A673 (cell line): ENCODE results near the gene TBC1D2B.

Source experiments
- EZH2 ChIP-seq: fragments of 200-600 bp; sonication (generic); IDR thresholded peaks from 2 replicates; pipeline ENCODE4 v1.6.1; 2017; ENCODE audit warnings: borderline replicate concordance, low read depth, mild to moderate bottlenecking, mixed read lengths, antibody characterized with exemption, low read length; ENCODE audit not compliant: poor library complexity, severe bottlenecking
- TF ChIP-seq, protein P1 (sequence below): fragments of 300-800, 200-600 bp; sonication (generic); conservative IDR thresholded peaks from 2 replicates; pipeline ENCODE4 v1.5.1; 2017; ENCODE audit warnings: low read depth, mild to moderate bottlenecking, antibody characterized with exemption, low read length, moderate library complexity, mixed read lengths

DNA sequence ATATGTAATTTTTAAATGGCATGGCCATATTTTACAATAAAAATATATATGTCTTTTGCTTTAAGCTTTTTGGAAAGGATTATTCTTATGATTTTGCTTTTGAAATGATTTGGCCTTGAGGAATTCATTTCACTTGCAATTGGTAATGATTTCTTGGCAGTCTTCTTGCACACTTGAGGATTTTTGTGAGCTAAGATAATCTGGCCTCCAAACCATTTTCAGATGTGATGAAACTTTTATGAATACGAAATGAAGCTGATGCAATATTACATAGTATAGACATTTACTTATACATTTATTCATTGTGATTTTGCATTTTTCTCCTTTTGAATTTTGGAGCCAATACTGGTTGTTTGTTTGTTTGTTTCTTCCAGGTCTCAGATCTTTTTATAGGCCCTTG lies 8.4 kb upstream of the TBC1D2B start:
- TF ChIP-seq, protein P1, sequence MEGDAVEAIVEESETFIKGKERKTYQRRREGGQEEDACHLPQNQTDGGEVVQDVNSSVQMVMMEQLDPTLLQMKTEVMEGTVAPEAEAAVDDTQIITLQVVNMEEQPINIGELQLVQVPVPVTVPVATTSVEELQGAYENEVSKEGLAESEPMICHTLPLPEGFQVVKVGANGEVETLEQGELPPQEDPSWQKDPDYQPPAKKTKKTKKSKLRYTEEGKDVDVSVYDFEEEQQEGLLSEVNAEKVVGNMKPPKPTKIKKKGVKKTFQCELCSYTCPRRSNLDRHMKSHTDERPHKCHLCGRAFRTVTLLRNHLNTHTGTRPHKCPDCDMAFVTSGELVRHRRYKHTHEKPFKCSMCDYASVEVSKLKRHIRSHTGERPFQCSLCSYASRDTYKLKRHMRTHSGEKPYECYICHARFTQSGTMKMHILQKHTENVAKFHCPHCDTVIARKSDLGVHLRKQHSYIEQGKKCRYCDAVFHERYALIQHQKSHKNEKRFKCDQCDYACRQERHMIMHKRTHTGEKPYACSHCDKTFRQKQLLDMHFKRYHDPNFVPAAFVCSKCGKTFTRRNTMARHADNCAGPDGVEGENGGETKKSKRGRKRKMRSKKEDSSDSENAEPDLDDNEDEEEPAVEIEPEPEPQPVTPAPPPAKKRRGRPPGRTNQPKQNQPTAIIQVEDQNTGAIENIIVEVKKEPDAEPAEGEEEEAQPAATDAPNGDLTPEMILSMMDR = no peak
- no peak for TF ChIP-seq EZH2
